Uterus (tissue), 2 donors: Measurements from ENCODE around the gene SLC16A3.

Experiments
- POLR2A ChIP-seq, 2 donors: fragments of 450-650 bp; IDR thresholded peaks; one replicate each; pipeline ENCODE4 v1.6.1; 2016; ENCODE audit warnings: antibody characterized with exemption in 2 of 2, mild to moderate bottlenecking in 1 of 2, moderate library complexity in 1 of 2
- TF ChIP-seq, protein P1 (sequence below), 4 experiments: fragments of 200-600 bp in 2 of 4; fragments of 450-650 bp in 2 of 4; sonication (generic) in 2 of 4; IDR thresholded peaks; one replicate each; pipeline ENCODE4 v1.5.1; 2016 to 2019; ENCODE audit warnings: antibody characterized with exemption in 4 of 4, mild to moderate bottlenecking in 2 of 4, moderate library complexity in 1 of 4

DNA sequence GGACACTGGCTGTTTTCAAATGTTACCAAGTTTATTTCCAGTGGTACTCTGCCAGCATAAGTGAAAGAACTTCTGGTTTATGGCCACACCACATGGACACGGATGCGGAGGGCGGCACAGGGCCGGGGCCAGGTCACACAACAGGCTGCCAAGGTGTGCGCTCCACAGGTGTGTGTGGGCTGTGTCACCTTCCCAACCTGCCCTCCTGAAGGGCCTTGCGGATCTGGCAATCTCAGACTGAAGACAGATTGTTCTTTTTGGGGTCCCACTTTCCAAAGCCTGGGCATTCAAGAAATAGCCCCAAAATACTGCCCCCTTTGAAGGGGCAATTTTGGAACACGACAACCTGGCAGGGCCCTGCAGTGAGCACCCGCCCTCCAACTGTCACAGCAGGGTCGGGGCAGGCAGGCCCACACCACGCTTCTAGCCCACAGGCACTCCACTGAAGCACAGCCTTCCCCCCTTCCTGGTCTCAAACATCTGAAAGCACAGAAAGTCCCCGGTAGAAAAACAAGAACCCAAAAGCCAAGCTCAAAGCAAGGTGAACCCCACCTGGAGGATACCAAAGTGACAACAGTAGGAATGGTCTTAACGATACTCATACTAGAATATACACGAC is 41.1 kb downstream of the SLC16A3 start:
- no peak for TF ChIP-seq POLR2A (IDR thresholded peaks at IDR 0.05)
- TF ChIP-seq, protein P1, sequence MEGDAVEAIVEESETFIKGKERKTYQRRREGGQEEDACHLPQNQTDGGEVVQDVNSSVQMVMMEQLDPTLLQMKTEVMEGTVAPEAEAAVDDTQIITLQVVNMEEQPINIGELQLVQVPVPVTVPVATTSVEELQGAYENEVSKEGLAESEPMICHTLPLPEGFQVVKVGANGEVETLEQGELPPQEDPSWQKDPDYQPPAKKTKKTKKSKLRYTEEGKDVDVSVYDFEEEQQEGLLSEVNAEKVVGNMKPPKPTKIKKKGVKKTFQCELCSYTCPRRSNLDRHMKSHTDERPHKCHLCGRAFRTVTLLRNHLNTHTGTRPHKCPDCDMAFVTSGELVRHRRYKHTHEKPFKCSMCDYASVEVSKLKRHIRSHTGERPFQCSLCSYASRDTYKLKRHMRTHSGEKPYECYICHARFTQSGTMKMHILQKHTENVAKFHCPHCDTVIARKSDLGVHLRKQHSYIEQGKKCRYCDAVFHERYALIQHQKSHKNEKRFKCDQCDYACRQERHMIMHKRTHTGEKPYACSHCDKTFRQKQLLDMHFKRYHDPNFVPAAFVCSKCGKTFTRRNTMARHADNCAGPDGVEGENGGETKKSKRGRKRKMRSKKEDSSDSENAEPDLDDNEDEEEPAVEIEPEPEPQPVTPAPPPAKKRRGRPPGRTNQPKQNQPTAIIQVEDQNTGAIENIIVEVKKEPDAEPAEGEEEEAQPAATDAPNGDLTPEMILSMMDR (IDR thresholded peaks at IDR 0.05), result no peak
